ENCODE measurements around the gene GIT2.

DNA sequence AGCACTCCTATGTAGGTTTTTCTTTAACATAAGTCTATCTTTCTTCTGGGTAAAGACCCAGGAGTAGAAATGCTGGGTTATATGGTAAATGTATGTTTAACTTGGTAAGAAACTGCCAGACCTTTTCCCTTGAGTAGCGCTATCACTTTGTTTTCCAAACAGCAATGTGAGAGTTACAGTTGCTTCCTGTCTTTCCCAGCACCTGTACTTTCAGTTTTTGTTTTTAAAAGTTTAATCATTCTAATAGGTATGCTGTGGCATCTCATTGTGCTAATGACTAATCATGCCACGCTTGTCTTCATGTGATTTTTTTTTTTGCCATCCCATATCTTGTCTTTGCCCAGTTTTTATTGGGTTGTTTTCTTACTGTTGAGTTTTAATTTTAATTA lies 28.1 kb downstream of the GIT2 start:
- TF ChIP-seq, protein P1, sequence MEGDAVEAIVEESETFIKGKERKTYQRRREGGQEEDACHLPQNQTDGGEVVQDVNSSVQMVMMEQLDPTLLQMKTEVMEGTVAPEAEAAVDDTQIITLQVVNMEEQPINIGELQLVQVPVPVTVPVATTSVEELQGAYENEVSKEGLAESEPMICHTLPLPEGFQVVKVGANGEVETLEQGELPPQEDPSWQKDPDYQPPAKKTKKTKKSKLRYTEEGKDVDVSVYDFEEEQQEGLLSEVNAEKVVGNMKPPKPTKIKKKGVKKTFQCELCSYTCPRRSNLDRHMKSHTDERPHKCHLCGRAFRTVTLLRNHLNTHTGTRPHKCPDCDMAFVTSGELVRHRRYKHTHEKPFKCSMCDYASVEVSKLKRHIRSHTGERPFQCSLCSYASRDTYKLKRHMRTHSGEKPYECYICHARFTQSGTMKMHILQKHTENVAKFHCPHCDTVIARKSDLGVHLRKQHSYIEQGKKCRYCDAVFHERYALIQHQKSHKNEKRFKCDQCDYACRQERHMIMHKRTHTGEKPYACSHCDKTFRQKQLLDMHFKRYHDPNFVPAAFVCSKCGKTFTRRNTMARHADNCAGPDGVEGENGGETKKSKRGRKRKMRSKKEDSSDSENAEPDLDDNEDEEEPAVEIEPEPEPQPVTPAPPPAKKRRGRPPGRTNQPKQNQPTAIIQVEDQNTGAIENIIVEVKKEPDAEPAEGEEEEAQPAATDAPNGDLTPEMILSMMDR (IDR thresholded peaks at IDR 0.05) = no peak
- TF ChIP-seq POLR2A (IDR thresholded peaks at IDR 0.05) = no peak

Data from breast epithelium (tissue), 3 donors.